ENCODE measurements around the gene FMN2. TPM values are rescaled to one million over a fixed set of nuclear protein-coding genes. Genes with fewer than 3 reads are reported as not detected.

Gene FMN2
- total RNA-seq, 1 donor from 2014 or later, result 1.7 TPM

- Mint-ChIP-seq H3K4me3 (no peak overlapping the region), H3K27me3 (ENCODE audit: insufficient read depth, low read depth) (no peaks in the 10 kb centered on the region), H3K36me3 (peaks cover 10% of the 10 kb centered on the region), H3K4me1 (peaks cover 6% of the 10 kb centered on the region), H3K27ac (no peak overlapping the region), H3K9me3 (peaks cover 3% of the 10 kb centered on the region)
- DNase-seq (ENCODE audit: low spot score), result peak; percentile 76
- no peaks in the 10 kb centered on the region for H3F3A ChIP-seq (ENCODE audit: low read depth)
- H3K27me3 ChIP-seq, result no peaks in the 10 kb centered on the region
- H3K27ac ChIP-seq, result no peak overlapping the region
- H2AFZ ChIP-seq (replicated peaks), result no peak overlapping the region
- no peaks in the 10 kb centered on the region for H4K20me1 ChIP-seq (ENCODE audit: low read depth)
- no peak for TF ChIP-seq CTCF (IDR thresholded peaks at IDR 0.05)
- no peak for TF ChIP-seq EZH2phosphoT487 (IDR thresholded peaks at IDR 0.05)
- TF ChIP-seq EZH2 (IDR thresholded peaks at IDR 0.05), result no peak
- H3K36me3 ChIP-seq, result no peaks in the 10 kb centered on the region
- H3K4me2 ChIP-seq, result peak overlapping the region; percentile 41
- no peaks in the 10 kb centered on the region for H3K9me3 ChIP-seq (ENCODE audit: low read depth)
- H3K79me2 ChIP-seq (ENCODE audit: low read depth), result no peaks in the 10 kb centered on the region
- no peak overlapping the region for H3K9ac ChIP-seq
- peaks cover 15% of the 10 kb centered on the region for H3K4me1 ChIP-seq
- H3K4me3 ChIP-seq, result no peak overlapping the region
Measured at GRCh38 chr1:240304466-240304865, 212.8 kb downstream of the FMN2 start.

GRCh38 chr1:240306673-240307072, 215.0 kb downstream of the FMN2 start:
- H3K27me3 Mint-ChIP-seq (ENCODE audit: insufficient read depth, low read depth), result no peaks in the 10 kb centered on the region
- no peak for DNase-seq (ENCODE audit: low spot score)
- Histone ChIP-seq H4K20me1 (ENCODE audit: low read depth) (no peaks in the 10 kb centered on the region), H3K4me1 (peaks cover 15% of the 10 kb centered on the region), H3K36me3 (no peaks in the 10 kb centered on the region), H2AFZ (replicated peaks) (no peak overlapping the region), H3K9me3 (ENCODE audit: low read depth) (no peaks in the 10 kb centered on the region), H3K4me3 (no peak overlapping the region), H3F3A (ENCODE audit: low read depth) (no peaks in the 10 kb centered on the region), H3K4me2 (no peak overlapping the region), H3K27ac (no peak overlapping the region), H3K27me3 (no peaks in the 10 kb centered on the region), H3K79me2 (ENCODE audit: low read depth) (no peaks in the 10 kb centered on the region), H3K9ac (no peak overlapping the region)
- H3K4me3 Mint-ChIP-seq, result no peak overlapping the region
- H3K36me3 Mint-ChIP-seq, result peaks cover 6% of the 10 kb centered on the region
- H3K9me3 Mint-ChIP-seq, result peaks cover 3% of the 10 kb centered on the region
- H3K27ac Mint-ChIP-seq, result no peak overlapping the region
- TF ChIP-seq EZH2phosphoT487 (IDR thresholded peaks at IDR 0.05) (no peak), EZH2 (IDR thresholded peaks at IDR 0.05) (no peak), CTCF (IDR thresholded peaks at IDR 0.05) (no peak)
- peaks cover 6% of the 10 kb centered on the region for H3K4me1 Mint-ChIP-seq

DNA sequence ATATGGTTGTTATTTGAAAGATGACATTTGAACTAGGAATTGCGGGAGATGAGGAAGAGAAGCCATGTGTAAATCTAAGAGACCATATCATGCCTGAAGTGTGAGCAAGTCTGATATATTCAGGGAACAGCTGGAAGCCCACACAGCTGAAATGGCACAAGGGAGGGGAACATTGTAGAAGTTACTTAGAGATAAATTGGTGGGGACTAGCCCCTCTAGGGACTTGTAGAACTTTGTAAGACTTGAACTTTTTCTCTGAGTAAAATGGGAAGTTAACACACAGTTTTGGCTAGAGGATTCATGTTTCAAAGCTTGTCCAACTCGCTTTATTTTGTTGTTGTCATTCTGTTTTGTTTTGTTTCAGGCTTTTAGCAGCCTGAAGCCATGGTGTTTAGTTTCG, 216.4 kb downstream of the FMN2 start:
- Histone ChIP-seq H4K20me1 (ENCODE audit: low read depth) (no peaks in the 10 kb centered on the region), H3K4me2 (no peak overlapping the region), H3K4me1 (peaks cover 15% of the 10 kb centered on the region), H2AFZ (replicated peaks) (no peak overlapping the region), H3K79me2 (ENCODE audit: low read depth) (no peaks in the 10 kb centered on the region), H3K36me3 (no peaks in the 10 kb centered on the region), H3K9ac (no peak overlapping the region), H3K27ac (no peak overlapping the region), H3K27me3 (no peaks in the 10 kb centered on the region), H3K4me3 (no peak overlapping the region), H3F3A (ENCODE audit: low read depth) (no peaks in the 10 kb centered on the region), H3K9me3 (ENCODE audit: low read depth) (no peaks in the 10 kb centered on the region)
- peaks cover 11% of the 10 kb centered on the region for H3K4me1 Mint-ChIP-seq
- no peak for TF ChIP-seq CTCF (IDR thresholded peaks at IDR 0.05)
- no peak for TF ChIP-seq EZH2phosphoT487 (IDR thresholded peaks at IDR 0.05)
- no peak for TF ChIP-seq EZH2 (IDR thresholded peaks at IDR 0.05)
- no peak for DNase-seq (ENCODE audit: low spot score)
- H3K9me3 Mint-ChIP-seq, result peaks cover 3% of the 10 kb centered on the region
- no peaks in the 10 kb centered on the region for H3K27me3 Mint-ChIP-seq (ENCODE audit: insufficient read depth, low read depth)
- H3K4me3 Mint-ChIP-seq, result no peak overlapping the region
- no peak overlapping the region for H3K27ac Mint-ChIP-seq
- peaks cover 8% of the 10 kb centered on the region for H3K36me3 Mint-ChIP-seq
